Measurements from ENCODE around the gene TMPRSS3.

Gene TMPRSS3

GRCh38 chr21:42338729-42339715, 56.8 kb downstream of the TMPRSS3 start:
- no peak for DNase-seq (ENCODE audit: low read depth in 2 of 3, low spot score in 2 of 3)

GRCh38 chr21:42337830-42338728, 57.8 kb downstream of the TMPRSS3 start:
- peak; percentile 38 to 68 (median 40) for DNase-seq (ENCODE audit: low read depth in 2 of 3, low spot score in 2 of 3)

- DNase-seq (ENCODE audit: low read depth in 2 of 3, low spot score in 2 of 3), result no peak
Measured at GRCh38 chr21:42337276-42337675, 58.6 kb downstream of the TMPRSS3 start.

- no peak for DNase-seq (ENCODE audit: low read depth in 2 of 3, low spot score in 2 of 3)
Measured at GRCh38 chr21:42336054-42336453, 59.8 kb downstream of the TMPRSS3 start.

GRCh38 chr21:42332557-42333317, 63.1 kb downstream of the TMPRSS3 start:
- DNase-seq (ENCODE audit: low read depth in 2 of 3, low spot score in 2 of 3), result no peak

GRCh38 chr21:42331660-42332059, 64.2 kb downstream of the TMPRSS3 start:
- DNase-seq (ENCODE audit: low read depth in 2 of 3, low spot score in 2 of 3), result no peak

GRCh38 chr21:42330380-42331371, 65.2 kb downstream of the TMPRSS3 start:
- DNase-seq (ENCODE audit: low read depth in 2 of 3, low spot score in 2 of 3), result no peak

GRCh38 chr21:42324896-42325295, 71.0 kb downstream of the TMPRSS3 start:
- DNase-seq (ENCODE audit: low read depth in 2 of 3, low spot score in 2 of 3), result no peak
